GM03348 (cell line): Measurements from ENCODE around the gene GPATCH2L.

Experiments used
- DNase-seq: peaks from one replicate; pipeline ENCODE4 v3.0.0; 2012; ENCODE audit warnings: low spot score

Gene GPATCH2L

GRCh38 chr14:76201162-76201561 is 49.4 kb downstream of the GPATCH2L start:
- peak; percentile 8 for DNase-seq

GRCh38 chr14:76203086-76204001 is 51.6 kb downstream of the GPATCH2L start:
- DNase-seq, result peak; percentile 72

GRCh38 chr14:76204461-76205230 is 52.9 kb downstream of the GPATCH2L start:
- no peak for DNase-seq

- DNase-seq, result no peak
These were observed 54.0 kb downstream of the GPATCH2L start for GRCh38 chr14:76205708-76206107.

GRCh38 chr14:76208340-76208739 is 56.6 kb downstream of the GPATCH2L start:
- no peak for DNase-seq

GRCh38 chr14:76212242-76212641 is 60.5 kb downstream of the GPATCH2L start:
- no peak for DNase-seq

- no peak for DNase-seq
These were observed 65.5 kb downstream of the GPATCH2L start for GRCh38 chr14:76217179-76217578.

GRCh38 chr14:76218662-76219061 is 66.9 kb downstream of the GPATCH2L start:
- DNase-seq, result no peak

GRCh38 chr14:76219873-76220272 is 68.2 kb downstream of the GPATCH2L start:
- no peak for DNase-seq

- peak; percentile 44 for DNase-seq
These were observed 75.8 kb downstream of the GPATCH2L start for GRCh38 chr14:76227450-76228050.

- no peak for DNase-seq
These were observed 76.4 kb downstream of the GPATCH2L start for GRCh38 chr14:76228138-76228537.

- DNase-seq, result no peak
These were observed 81.1 kb downstream of the GPATCH2L start for GRCh38 chr14:76232800-76233199.

GRCh38 chr14:76235628-76236027 is 83.9 kb downstream of the GPATCH2L start:
- no peak for DNase-seq

GRCh38 chr14:76236172-76237130 is 84.7 kb downstream of the GPATCH2L start:
- DNase-seq, result no peak

- no peak for DNase-seq
These were observed 85.7 kb downstream of the GPATCH2L start for GRCh38 chr14:76237349-76237990.

- no peak for DNase-seq
These were observed 93.4 kb downstream of the GPATCH2L start for GRCh38 chr14:76245097-76245496.

GRCh38 chr14:76250302-76250701 is 98.6 kb downstream of the GPATCH2L start:
- no peak for DNase-seq

- no peak for DNase-seq
These were observed 100.7 kb downstream of the GPATCH2L start for GRCh38 chr14:76252471-76252870.

- no peak for DNase-seq
These were observed 101.4 kb downstream of the GPATCH2L start for GRCh38 chr14:76253111-76253510.

GRCh38 chr14:76256545-76256944 is 104.8 kb downstream of the GPATCH2L start:
- no peak for DNase-seq
